ENCODE results near the gene XRCC6.
"Not testable (repeated sequence)": the region's sequence is repeated elsewhere in the genome, so short reads cannot be mapped to it uniquely, and the experiment has no call there.

Gene XRCC6

GRCh38 chr22:41598891-41599635, 22.0 kb upstream of the XRCC6 start:
- DNase-seq: no peak

DNA sequence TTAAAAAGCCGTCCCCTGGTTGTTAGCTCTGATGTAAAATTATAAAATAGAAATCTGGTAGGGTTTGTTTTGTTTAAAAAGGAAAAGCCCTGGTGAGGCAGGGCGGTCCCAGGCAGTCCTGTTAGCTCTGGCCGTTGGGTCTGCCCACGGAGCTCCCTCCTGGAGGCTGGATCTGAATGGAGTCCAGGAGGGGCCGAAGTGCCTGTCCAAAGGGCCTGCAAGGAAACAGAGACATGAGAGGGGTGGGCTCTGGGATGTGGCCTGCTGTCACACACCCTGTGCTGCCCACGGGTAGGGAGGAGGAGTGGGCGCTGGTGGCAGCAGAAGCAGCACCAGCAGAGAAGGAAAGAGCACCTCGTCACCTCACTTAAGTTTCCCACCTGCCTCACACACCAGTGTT, 20.1 kb upstream of the XRCC6 start:
- DNase-seq: no peak

GRCh38 chr22:41603873-41604332, 17.2 kb upstream of the XRCC6 start:
- no peak for DNase-seq

GRCh38 chr22:41608386-41608785, 12.7 kb upstream of the XRCC6 start:
- DNase-seq: no peak

- no peak for DNase-seq
Observed at GRCh38 chr22:41612603-41613306, 8.3 kb upstream of the XRCC6 start.

DNA sequence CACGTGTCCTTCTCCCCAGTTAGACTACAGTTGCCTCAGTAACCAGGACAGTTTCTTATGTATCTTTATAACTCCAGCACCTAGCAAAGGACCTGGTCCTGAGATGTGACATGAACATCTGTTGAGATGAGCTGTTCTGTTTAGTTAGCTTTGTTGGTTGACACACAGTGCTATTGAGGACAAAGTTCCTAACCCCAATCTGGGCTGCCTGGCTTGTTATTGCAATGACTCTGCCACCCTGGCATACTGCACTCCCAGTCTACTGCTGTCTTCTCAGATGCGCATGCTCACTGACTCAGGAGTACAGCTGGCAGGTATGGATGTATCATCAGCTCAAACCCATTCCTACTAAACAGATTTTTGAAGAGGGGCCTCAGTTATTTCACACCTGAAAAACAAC, 7.6 kb upstream of the XRCC6 start:
- no peak for DNase-seq

GRCh38 chr22:41619979-41620588, 1.0 kb upstream of the XRCC6 start:
- peak; percentile 38 for DNase-seq

DNA sequence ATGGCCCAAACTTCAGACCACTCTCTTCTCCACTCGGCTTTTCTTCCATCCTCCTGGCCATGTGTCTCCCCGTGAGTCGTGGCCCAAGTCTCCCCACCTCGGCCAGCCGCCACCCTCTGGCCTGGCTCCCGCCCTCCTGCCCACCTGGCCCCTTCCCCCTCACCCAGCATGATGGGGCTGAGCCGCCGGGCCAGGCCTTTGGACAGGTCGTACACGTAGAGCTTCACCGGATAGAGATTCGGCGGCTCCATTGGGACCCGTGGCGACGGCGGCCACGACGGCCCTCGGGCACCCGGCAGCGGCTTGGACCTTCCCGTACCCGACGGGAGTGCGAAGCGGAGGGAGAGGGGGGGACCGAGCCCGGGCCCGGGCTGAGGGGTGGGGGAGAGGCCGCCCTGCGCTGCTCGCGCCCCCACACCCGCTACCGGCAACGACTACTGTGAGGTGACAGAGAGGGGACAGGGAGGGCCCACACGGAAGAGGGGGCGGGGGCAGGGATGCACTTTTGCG, 451 bp upstream of the XRCC6 start, which contains the start of gene DESI1:
Gene DESI1, minus strand, starts transcription at position 455 of the 510 bp plus-strand sequence. Its CDS starts 204 bp downstream, at position 251.
- peak; percentile 16 for DNase-seq

DNA sequence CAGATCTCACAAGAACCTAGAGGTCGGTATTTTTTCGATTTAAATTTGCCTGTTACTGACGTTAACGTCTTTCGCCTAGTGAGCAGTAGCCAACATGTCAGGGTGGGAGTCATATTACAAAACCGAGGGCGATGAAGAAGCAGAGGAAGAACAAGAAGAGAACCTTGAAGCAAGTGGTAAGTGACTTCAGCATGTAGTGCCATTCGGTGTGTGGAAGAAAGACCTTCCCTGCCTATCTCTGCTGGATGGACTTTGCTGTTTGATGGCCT, 750 bp downstream of the XRCC6 start:
- no peak for DNase-seq

DNA sequence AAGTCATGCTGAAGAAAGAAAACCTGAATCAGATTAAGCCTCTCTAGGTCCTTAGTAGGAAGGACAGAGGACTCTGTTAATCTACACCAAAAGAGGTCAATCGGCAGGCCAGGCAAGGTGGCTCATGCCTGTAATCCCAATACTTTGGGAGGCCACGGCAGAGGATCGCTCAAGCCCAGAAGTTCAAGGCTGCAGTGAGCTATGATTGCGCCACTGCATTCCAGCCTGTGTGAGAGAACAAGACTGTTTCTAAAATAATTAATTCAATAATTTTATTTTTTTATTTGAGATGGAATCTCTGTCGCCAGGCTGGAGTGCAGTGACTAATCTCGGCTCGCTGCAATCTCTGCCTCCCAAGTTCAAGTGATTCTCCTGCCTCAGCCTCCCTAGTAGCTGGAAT, 4.5 kb downstream of the XRCC6 start:
- DNase-seq: no peak

GRCh38 chr22:41631115-41631514, 10.0 kb downstream of the XRCC6 start:
- DNase-seq: not testable (repeated sequence)

GRCh38 chr22:41631615-41632014, 10.5 kb downstream of the XRCC6 start:
- not testable (repeated sequence) for DNase-seq

GRCh38 chr22:41634610-41635009, 13.5 kb downstream of the XRCC6 start:
- not testable (repeated sequence) for DNase-seq

DNA sequence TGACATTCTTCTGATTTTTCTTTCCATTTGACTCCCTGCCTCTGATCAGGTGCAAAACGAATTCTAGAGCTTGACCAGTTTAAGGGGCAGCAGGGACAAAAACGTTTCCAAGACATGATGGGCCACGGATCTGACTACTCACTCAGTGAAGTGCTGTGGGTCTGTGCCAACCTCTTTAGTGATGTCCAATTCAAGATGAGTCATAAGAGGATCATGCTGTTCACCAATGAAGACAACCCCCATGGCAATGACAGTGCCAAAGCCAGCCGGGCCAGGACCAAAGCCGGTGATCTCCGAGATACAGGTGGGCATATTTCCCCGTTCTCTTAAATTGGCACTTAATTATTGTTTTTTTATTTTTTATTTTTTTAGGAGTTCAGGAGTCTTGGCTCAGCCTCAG, 15.4 kb downstream of the XRCC6 start:
- no peak for DNase-seq

DNA sequence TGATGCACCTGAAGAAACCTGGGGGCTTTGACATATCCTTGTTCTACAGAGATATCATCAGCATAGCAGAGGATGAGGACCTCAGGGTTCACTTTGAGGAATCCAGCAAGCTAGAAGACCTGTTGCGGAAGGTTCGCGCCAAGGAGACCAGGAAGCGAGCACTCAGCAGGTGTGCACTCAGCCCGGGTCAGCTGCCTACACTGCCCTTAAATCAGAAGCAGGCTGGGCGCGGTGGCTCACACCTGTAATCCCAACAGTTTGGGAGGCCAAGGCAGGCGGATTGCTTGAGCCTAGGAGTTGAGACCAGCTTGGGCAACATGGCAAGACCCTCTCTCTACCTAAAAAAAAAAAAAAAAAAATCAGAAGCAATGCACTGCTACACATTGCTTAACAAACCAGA, 16.5 kb downstream of the XRCC6 start:
- not testable (repeated sequence) for DNase-seq

- no peak for DNase-seq
Observed at GRCh38 chr22:41638124-41638523, 17.0 kb downstream of the XRCC6 start.

DNA sequence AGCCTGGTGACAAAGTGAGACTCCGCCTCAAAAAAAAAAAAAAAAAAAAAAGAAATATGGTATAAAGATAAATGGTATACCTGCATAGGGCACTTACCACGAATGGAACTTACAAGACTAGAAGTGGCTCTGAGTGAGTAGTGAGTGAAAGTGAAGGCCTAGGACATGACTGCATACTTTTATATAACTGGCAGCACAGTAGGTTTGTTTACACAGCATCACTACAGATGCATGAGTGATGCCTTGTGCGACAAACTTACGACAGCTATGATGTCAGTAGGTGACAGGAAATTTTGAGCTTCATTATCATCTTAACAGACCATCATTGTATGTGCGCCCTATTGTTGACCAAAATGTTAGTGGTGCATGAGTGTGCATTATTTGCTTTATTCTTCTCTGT, 17.7 kb downstream of the XRCC6 start:
- no peak for DNase-seq

DNA sequence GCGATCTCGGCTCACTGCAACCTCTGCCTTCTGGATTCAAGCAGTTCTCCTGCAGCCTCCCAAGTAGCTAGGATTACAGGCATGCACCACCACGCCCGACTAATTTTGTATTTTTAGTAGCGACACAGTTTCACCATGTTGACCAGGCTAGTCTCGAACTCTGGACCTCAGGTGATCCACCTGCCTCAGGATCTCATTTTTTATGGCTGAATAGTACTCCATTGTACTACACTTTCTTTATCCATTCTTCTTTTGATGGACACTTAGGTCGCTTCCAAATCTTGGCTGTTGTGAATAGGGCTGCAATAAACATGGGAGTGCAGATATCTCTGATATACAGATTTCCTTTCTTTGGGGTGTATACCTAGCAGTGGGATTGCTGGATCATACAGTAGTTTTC, 20.8 kb downstream of the XRCC6 start:
- DNase-seq: no peak

- no peak for DNase-seq
Observed at GRCh38 chr22:41642331-41643110, 21.4 kb downstream of the XRCC6 start.

GRCh38 chr22:41647771-41648170, 26.7 kb downstream of the XRCC6 start:
- no peak for DNase-seq

- DNase-seq: no peak
Observed at GRCh38 chr22:41648432-41648831, 27.3 kb downstream of the XRCC6 start.

GRCh38 chr22:41650229-41650628, 29.1 kb downstream of the XRCC6 start:
- no peak for DNase-seq

- DNase-seq: no peak
Observed at GRCh38 chr22:41650821-41651220, 29.7 kb downstream of the XRCC6 start.

Data from suppressor macrophage treated with lipopolysaccharide for 4 hours (primary cell).